ENCODE measurements around the gene S100A1. TPM values are rescaled to one million over a fixed set of nuclear protein-coding genes. Genes with fewer than 3 reads are reported as not detected.

The S100A1 gene
- total and polyA plus RNA-seq, 2 of the 13 experiments (the other 11 are each of a cell fraction or from before 2014, with no cell fraction given), result 120 to 251 TPM

DNA sequence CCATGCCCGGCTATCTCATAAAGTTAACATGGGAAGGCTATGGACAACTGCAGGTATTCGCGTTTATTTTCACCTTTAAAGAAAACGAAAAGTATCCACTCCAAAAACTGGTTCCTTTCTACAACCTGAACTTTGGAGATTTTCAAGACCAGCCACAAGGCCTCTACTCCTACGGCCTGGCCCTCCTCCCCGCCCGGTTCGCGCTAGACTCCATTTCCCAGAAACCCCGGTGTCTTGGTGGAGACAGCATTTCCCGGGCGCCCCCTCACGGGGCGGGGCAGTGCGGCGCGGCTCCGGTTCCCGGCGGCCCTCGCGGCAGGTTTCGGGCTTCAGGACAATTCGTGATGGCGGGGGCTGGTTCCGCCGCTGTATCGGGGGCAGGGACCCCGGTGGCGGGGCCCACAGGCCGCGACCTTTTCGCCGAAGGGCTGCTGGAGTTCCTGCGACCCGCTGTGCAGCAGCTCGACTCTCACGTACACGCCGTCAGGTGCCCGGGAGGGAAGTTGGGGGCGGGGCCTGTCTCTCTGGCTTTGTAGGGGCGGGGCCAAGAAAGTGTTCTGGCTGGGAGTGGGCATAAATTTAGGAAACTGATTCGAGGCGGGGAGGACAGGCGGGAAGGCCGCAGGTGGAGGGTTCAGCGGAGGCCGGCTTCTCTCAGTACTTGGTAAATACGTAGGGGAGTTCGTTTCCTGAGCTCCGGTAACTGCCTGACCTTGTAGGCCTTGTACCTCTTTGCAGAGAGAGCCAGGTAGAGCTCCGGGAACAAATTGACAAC is 30.4 kb downstream of the S100A1 start, which contains the start of gene SNAPIN:
Gene SNAPIN (plus strand): TSS at position 304 of the 775 bp plus-strand sequence. CDS start 41 bp downstream, at position 345.
- Histone ChIP-seq H3K4me1 (ENCODE audit: insufficient read depth, low read length) (peaks cover 39% of the 10 kb centered on the region), H3K36me3 (replicated peaks in 1 of 2; ENCODE audit: control insufficient read depth in 1 of 2, insufficient read depth in 2 of 2, low read length in 2 of 2) (peaks cover 6 to 28% of the 10 kb centered on the region in 2 experiments), H3K79me2 (ENCODE audit: insufficient read depth, low read length) (peaks cover 12% of the 10 kb centered on the region), H3K27ac (ENCODE audit: extremely low read length, insufficient read depth, low read length) (peak within 1 kb of the TSS; percentile 62), H3K4me2 (ENCODE audit: low read depth, low read length) (peak within 1 kb of the TSS; percentile 93), H3K9me3 (ENCODE audit: low read length) (no peaks in the 10 kb centered on the region), H3K4me3 (replicated peaks in 1 of 3; ENCODE audit: insufficient read depth in 1 of 3, low read depth in 2 of 3, low read length in 3 of 3) (peak within 1 kb of the TSS; percentile 80 to 96 (median 91)), H3K27me3 (ENCODE audit: control insufficient read depth in 1 of 2, insufficient read depth in 2 of 2, low read length in 2 of 2) (no peaks in the 10 kb centered on the region; a peak in 1 of 5 replicates), H3K9ac (ENCODE audit: insufficient read depth, low read depth, low read length) (peak within 1 kb of the TSS; percentile 78), H4K20me1 (ENCODE audit: insufficient read depth, low read length) (no peaks in the 10 kb centered on the region), H2AFZ (ENCODE audit: low read length) (peak within 1 kb of the TSS; percentile 95)
- intact Hi-C loops (cut with micrococcal nuclease; ENCODE audit: unreplicated experiment), result no loop called here
- POLR2A ChIA-PET, result interaction anchor here (0.8 to 2.3 kb wide), 5 partner anchors 11 to 69 kb away, joined by 3 to 18 read pairs (median 4); partner anchors contain the start of genes CHTOP, INTS3 and S100A13
- in situ Hi-C loops (cut with HindIII; ENCODE audit: extremely low pct_ligation_motif_present, low pct_unique_long_range_greater_than_20kb), result no loop called here
- 2% methylated on average over 33 of the region's 53 CpGs for WGBS (ENCODE audit: low lambda C conversion rate)
- ATAC-seq, result peak; percentile 95
- DNase-seq (ENCODE audit: low spot score), result peak; percentile 75
- BruUV-seq (replicated peaks), result TSS peak; percentile 79
- peak; percentile 73 for FAIRE-seq
- CTCF ChIA-PET (ENCODE audit: low intra/inter-chr PET ratio, low total read pairs), result no interaction called here
- TF ChIP-seq RXRA (CRISPR knock-in tag; IDR thresholded peaks at IDR 0.05), result peak; percentile 39; the same call in 1 of the 2 replicates
- TF ChIP-seq, protein P1, sequence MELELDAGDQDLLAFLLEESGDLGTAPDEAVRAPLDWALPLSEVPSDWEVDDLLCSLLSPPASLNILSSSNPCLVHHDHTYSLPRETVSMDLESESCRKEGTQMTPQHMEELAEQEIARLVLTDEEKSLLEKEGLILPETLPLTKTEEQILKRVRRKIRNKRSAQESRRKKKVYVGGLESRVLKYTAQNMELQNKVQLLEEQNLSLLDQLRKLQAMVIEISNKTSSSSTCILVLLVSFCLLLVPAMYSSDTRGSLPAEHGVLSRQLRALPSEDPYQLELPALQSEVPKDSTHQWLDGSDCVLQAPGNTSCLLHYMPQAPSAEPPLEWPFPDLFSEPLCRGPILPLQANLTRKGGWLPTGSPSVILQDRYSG (CRISPR knock-in tag; IDR thresholded peaks at IDR 0.05), result no peak
- TF ChIP-seq CBX1 (IDR thresholded peaks at IDR 0.05; ENCODE audit: low read depth), result no peak
- TF ChIP-seq ISL2 (CRISPR knock-in tag; IDR thresholded peaks at IDR 0.05), result peak; percentile 56
- no peak for TF ChIP-seq GLI4 (CRISPR knock-in tag; IDR thresholded peaks at IDR 0.05; ENCODE audit: borderline replicate concordance)
- TF ChIP-seq SOX5 (CRISPR knock-in tag; IDR thresholded peaks at IDR 0.05; ENCODE audit: borderline replicate concordance), result peak; percentile 26; the same call in 1 of the 2 replicates
- 0 out of 2 replicates have a peak, but pooled peaks have one; percentile 49 for TF ChIP-seq ARNTL (CRISPR knock-in tag; IDR thresholded peaks at IDR 0.05)
- TF ChIP-seq, protein P2, sequence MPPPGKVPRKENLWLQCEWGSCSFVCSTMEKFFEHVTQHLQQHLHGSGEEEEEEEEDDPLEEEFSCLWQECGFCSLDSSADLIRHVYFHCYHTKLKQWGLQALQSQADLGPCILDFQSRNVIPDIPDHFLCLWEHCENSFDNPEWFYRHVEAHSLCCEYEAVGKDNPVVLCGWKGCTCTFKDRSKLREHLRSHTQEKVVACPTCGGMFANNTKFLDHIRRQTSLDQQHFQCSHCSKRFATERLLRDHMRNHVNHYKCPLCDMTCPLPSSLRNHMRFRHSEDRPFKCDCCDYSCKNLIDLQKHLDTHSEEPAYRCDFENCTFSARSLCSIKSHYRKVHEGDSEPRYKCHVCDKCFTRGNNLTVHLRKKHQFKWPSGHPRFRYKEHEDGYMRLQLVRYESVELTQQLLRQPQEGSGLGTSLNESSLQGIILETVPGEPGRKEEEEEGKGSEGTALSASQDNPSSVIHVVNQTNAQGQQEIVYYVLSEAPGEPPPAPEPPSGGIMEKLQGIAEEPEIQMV (CRISPR knock-in tag; IDR thresholded peaks at IDR 0.05; ENCODE audit: low read depth), result no peak; the same call in 1 of the 2 replicates
- TF ChIP-seq MEF2D (CRISPR knock-in tag; IDR thresholded peaks at IDR 0.05), result peak; percentile 41; the same call in 1 of the 2 replicates
- 0 out of 2 replicates have a peak, but pooled peaks have one; percentile 48 for TF ChIP-seq ELF3 (CRISPR knock-in tag; IDR thresholded peaks at IDR 0.05)
- TF ChIP-seq KAT8 (CRISPR knock-in tag; IDR thresholded peaks at IDR 0.05), result peak; percentile 84
- no peak for TF ChIP-seq ZNF75D (CRISPR knock-in tag; IDR thresholded peaks at IDR 0.05; ENCODE audit: borderline replicate concordance)
- TF ChIP-seq, protein P3, sequence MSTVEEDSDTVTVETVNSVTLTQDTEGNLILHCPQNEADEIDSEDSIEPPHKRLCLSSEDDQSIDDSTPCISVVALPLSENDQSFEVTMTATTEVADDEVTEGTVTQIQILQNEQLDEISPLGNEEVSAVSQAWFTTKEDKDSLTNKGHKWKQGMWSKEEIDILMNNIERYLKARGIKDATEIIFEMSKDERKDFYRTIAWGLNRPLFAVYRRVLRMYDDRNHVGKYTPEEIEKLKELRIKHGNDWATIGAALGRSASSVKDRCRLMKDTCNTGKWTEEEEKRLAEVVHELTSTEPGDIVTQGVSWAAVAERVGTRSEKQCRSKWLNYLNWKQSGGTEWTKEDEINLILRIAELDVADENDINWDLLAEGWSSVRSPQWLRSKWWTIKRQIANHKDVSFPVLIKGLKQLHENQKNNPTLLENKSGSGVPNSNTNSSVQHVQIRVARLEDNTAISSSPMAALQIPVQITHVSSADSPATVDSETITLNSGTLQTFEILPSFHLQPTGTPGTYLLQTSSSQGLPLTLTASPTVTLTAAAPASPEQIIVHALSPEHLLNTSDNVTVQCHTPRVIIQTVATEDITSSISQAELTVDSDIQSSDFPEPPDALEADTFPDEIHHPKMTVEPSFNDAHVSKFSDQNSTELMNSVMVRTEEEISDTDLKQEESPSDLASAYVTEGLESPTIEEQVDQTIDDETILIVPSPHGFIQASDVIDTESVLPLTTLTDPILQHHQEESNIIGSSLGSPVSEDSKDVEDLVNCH (CRISPR knock-in tag; IDR thresholded peaks at IDR 0.05), result no peak; the same call in 1 of the 2 replicates
- TF ChIP-seq ZNF619 (CRISPR knock-in tag; IDR thresholded peaks at IDR 0.05), result 0 out of 2 replicates have a peak, but pooled peaks have one; percentile 18
- no peak for TF ChIP-seq CCAR2 (optimal IDR thresholded peaks at IDR 0.05; ENCODE audit: low read depth, low read length)
- TF ChIP-seq, protein P4, sequence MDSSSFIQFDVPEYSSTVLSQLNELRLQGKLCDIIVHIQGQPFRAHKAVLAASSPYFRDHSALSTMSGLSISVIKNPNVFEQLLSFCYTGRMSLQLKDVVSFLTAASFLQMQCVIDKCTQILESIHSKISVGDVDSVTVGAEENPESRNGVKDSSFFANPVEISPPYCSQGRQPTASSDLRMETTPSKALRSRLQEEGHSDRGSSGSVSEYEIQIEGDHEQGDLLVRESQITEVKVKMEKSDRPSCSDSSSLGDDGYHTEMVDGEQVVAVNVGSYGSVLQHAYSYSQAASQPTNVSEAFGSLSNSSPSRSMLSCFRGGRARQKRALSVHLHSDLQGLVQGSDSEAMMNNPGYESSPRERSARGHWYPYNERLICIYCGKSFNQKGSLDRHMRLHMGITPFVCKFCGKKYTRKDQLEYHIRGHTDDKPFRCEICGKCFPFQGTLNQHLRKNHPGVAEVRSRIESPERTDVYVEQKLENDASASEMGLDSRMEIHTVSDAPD (CRISPR knock-in tag; IDR thresholded peaks at IDR 0.05), result no peak
- TF ChIP-seq, protein P5, sequence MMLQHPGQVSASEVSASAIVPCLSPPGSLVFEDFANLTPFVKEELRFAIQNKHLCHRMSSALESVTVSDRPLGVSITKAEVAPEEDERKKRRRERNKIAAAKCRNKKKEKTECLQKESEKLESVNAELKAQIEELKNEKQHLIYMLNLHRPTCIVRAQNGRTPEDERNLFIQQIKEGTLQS (CRISPR knock-in tag; IDR thresholded peaks at IDR 0.05), result no peak
- TF ChIP-seq HMG20B (CRISPR knock-in tag; conservative IDR thresholded peaks at IDR 0.05), result no peak
